Tibial nerve (tissue), 3 donors: ENCODE measurements around the gene F11R.

ENCODE experiments used
- CTCF ChIP-seq, 5 experiments: fragments of 200-600 bp in 3 of 5; fragments of 450-650 bp in 2 of 5; sonication (generic) in 3 of 5; IDR thresholded peaks; one replicate each; pipeline ENCODE4 v1.5.1; 2016 to 2019; ENCODE audit warnings: antibody characterized with exemption in 5 of 5, mild to moderate bottlenecking in 3 of 5, moderate library complexity in 2 of 5
- POLR2A ChIP-seq, 2 donors: fragments of 450-650 bp; IDR thresholded peaks; one replicate each; pipeline ENCODE4 v1.6.1; 2017; ENCODE audit warnings: antibody characterized with exemption in 2 of 2, mild to moderate bottlenecking in 2 of 2, moderate library complexity in 2 of 2

- no peak for TF ChIP-seq CTCF (IDR thresholded peaks at IDR 0.05)
- TF ChIP-seq POLR2A (IDR thresholded peaks at IDR 0.05) = no peak
Measured at GRCh38 chr1:161044908-161045735, 24.2 kb upstream of the F11R start.
